H9 (cell line): ENCODE results near the gene NFAM1. TPM values are rescaled to one million over a fixed set of nuclear protein-coding genes. Genes with fewer than 3 reads are reported as not detected.

Experiments used
- DNase-seq: peaks from one replicate; pipeline ENCODE4 v3.0.0-alpha.2; 2017
- H2AFZ ChIP-seq: one replicate; pipeline ENCODE4 v1.6.1; 2013; ENCODE audit warnings: mild to moderate bottlenecking, low read length, control low read depth, moderate library complexity
- H2AK5ac ChIP-seq: 2 replicates; pipeline ENCODE4 v1.6.1; 2013; ENCODE audit warnings: low read length, control low read depth, mixed read lengths; ENCODE audit not compliant: insufficient read length
- H2BK120ac ChIP-seq: one replicate; pipeline ENCODE4 v1.6.1; 2013; ENCODE audit warnings: low read depth, mild to moderate bottlenecking, low read length, control low read depth, inconsistent platforms; ENCODE audit not compliant: poor library complexity, severe bottlenecking
- H2BK12ac ChIP-seq: 2 replicates; pipeline ENCODE4 v1.6.1; 2013; ENCODE audit warnings: low read length, control low read depth, mixed read lengths, low read depth; ENCODE audit not compliant: insufficient read length
- H2BK15ac ChIP-seq: 2 replicates; pipeline ENCODE4 v1.6.1; 2013; ENCODE audit warnings: low read depth, low read length, control low read depth
- H2BK20ac ChIP-seq: one replicate; pipeline ENCODE4 v1.6.1; 2013; ENCODE audit warnings: low read depth, mild to moderate bottlenecking, low read length, control low read depth, inconsistent platforms; ENCODE audit not compliant: poor library complexity, severe bottlenecking
- H2BK5ac ChIP-seq: 2 replicates; pipeline ENCODE4 v1.6.1; 2013; ENCODE audit warnings: low read length, control low read depth, mixed read lengths; ENCODE audit not compliant: insufficient read length
- H3K14ac ChIP-seq: 2 replicates; pipeline ENCODE4 v1.6.1; 2013; ENCODE audit warnings: low read length, control low read depth; ENCODE audit not compliant: insufficient read depth
- H3K18ac ChIP-seq: 2 replicates; pipeline ENCODE4 v1.6.1; 2013; ENCODE audit warnings: low read depth, mild to moderate bottlenecking, mixed read lengths, low read length, control low read depth; ENCODE audit not compliant: insufficient read length
- H3K23ac ChIP-seq: 2 replicates; pipeline ENCODE4 v1.6.1; 2013; ENCODE audit warnings: low read length, control low read depth, mixed read lengths, low read depth; ENCODE audit not compliant: insufficient read length
- H3K23me2 ChIP-seq: 2 replicates; pipeline ENCODE4 v1.6.1; 2013; ENCODE audit warnings: low read depth, mild to moderate bottlenecking, mixed read lengths, low read length, control low read depth; ENCODE audit not compliant: insufficient read length, poor library complexity, severe bottlenecking
- H3K27ac ChIP-seq: 2 replicates; pipeline ENCODE4 v1.5.1; 2013; ENCODE audit warnings: low read length, control low read depth, mixed read lengths, low read depth; ENCODE audit not compliant: insufficient read length
- H3K27me3 ChIP-seq: 2 replicates; pipeline ENCODE4 v1.6.1; 2013; ENCODE audit warnings: low read length, control low read depth, inconsistent platforms; ENCODE audit not compliant: insufficient read depth
- H3K4ac ChIP-seq: 2 replicates; pipeline ENCODE4 v1.6.1; 2013; ENCODE audit warnings: low read depth, mild to moderate bottlenecking, control low read depth, inconsistent platforms, low read length, moderate library complexity
- H3K4me1 ChIP-seq: 2 replicates; pipeline ENCODE4 v1.6.1; 2013; ENCODE audit warnings: low read length, control low read depth, inconsistent platforms; ENCODE audit not compliant: insufficient read depth
- H3K4me2 ChIP-seq: 2 replicates; pipeline ENCODE4 v1.6.1; 2013; ENCODE audit warnings: low read length, control low read depth, mixed read lengths; ENCODE audit not compliant: insufficient read length, insufficient read depth
- H3K56ac ChIP-seq: 2 replicates; pipeline ENCODE4 v1.6.1; 2013; ENCODE audit warnings: low read depth, mild to moderate bottlenecking, mixed read lengths, low read length, control low read depth; ENCODE audit not compliant: insufficient read length
- H3K79me1 ChIP-seq: 2 replicates; pipeline ENCODE4 v1.6.1; 2013; ENCODE audit warnings: low read depth, mild to moderate bottlenecking, moderate library complexity, low read length, control low read depth, inconsistent platforms; ENCODE audit not compliant: insufficient read depth, poor library complexity, severe bottlenecking
- H3K79me2 ChIP-seq: 2 replicates; pipeline ENCODE4 v1.6.1; 2013; ENCODE audit warnings: low read length, control low read depth, inconsistent platforms; ENCODE audit not compliant: insufficient read depth
- H3K9ac ChIP-seq: 2 replicates; pipeline ENCODE4 v1.6.1; 2013; ENCODE audit warnings: low read length, control low read depth, mixed read lengths; ENCODE audit not compliant: insufficient read length; ENCODE audit errors: extremely low read depth
- H3K9me3 ChIP-seq: one replicate; pipeline ENCODE4 v1.6.1; 2013; ENCODE audit warnings: low read depth, low read length, inconsistent platforms; ENCODE audit not compliant: control insufficient read depth
- H3T11ph ChIP-seq: one replicate; pipeline ENCODE4 v1.6.1; 2013; ENCODE audit warnings: mild to moderate bottlenecking, low read length, control low read depth, inconsistent platforms
- H4K20me1 ChIP-seq: one replicate; pipeline ENCODE4 v1.6.1; 2013; ENCODE audit not compliant: control insufficient read depth, insufficient read length, insufficient read depth
- H4K5ac ChIP-seq: 2 replicates; pipeline ENCODE4 v1.6.1; 2013; ENCODE audit warnings: low read depth, mild to moderate bottlenecking, mixed read lengths, low read length, control low read depth; ENCODE audit not compliant: insufficient read length
- H4K8ac ChIP-seq: replicated peaks from 2 replicates; pipeline ENCODE4 v1.6.1; 2013; ENCODE audit warnings: low read length, control low read depth, mixed read lengths, low read depth; ENCODE audit not compliant: insufficient read length
- H4K91ac ChIP-seq: 2 replicates; pipeline ENCODE4 v1.6.1; 2013; ENCODE audit warnings: low read depth, mild to moderate bottlenecking, moderate library complexity, mixed read lengths, low read length, control low read depth; ENCODE audit not compliant: insufficient read length
- H3K27ac Mint-ChIP-seq, 3 experiments: 2 replicates in 2 of 3; 3 replicates in 1 of 3; pipeline ENCODE4 v1.8.0; 2020 to 2021; ENCODE audit warnings: mixed read lengths in 3 of 3, mild to moderate bottlenecking in 1 of 3, moderate library complexity in 1 of 3
- H3K27me3 Mint-ChIP-seq: 2 replicates; pipeline ENCODE4 v1.8.0; 2021; ENCODE audit warnings: low read depth, mild to moderate bottlenecking, moderate library complexity, mixed read lengths
- H3K36me3 Mint-ChIP-seq, 3 experiments: 2 replicates in 2 of 3; 3 replicates in 1 of 3; pipeline ENCODE4 v1.8.0; 2020 to 2021; ENCODE audit warnings: low read depth in 3 of 3, mixed read lengths in 3 of 3; ENCODE audit not compliant: insufficient read depth in 1 of 3
- H3K4me1 Mint-ChIP-seq, 2 experiments: 2 replicates each; pipeline ENCODE4 v1.8.0; 2020; ENCODE audit warnings: mixed read lengths in 2 of 2
- H3K4me3 Mint-ChIP-seq, 2 experiments: 2 replicates in 1 of 2; 3 replicates in 1 of 2; pipeline ENCODE4 v1.8.0; 2020 to 2021; ENCODE audit warnings: mild to moderate bottlenecking in 2 of 2, mixed read lengths in 2 of 2, moderate library complexity in 1 of 2
- H3K9me3 Mint-ChIP-seq, 2 experiments: 2 replicates in 1 of 2; 3 replicates in 1 of 2; pipeline ENCODE4 v1.8.0; 2020; ENCODE audit warnings: mild to moderate bottlenecking in 2 of 2, mixed read lengths in 2 of 2, moderate library complexity in 1 of 2
- WGBS: extraction: QIAGEN DNeasy Blood & Tissue Kit; methylation state at CpG from one replicate; pipeline ENCODE4 v1.1.7; 2013; ENCODE audit warnings: missing lambda C conversion rate, low lambda C conversion rate, mixed read lengths; ENCODE audit not compliant: insufficient read length; ENCODE audit errors: extremely low coverage; 5-methylcytosine and 5-hydroxymethylcytosine counted together
- total RNA-seq: library from RNA; stranded (reverse); gene quantifications from 2 replicates; pipeline ENCODE4 v1.2.1, GENCODE V29; 2021
- TF ChIP-seq, protein P1 (sequence below): fragments of 200-600 bp; sonication (generic); conservative IDR thresholded peaks from 3 replicates; pipeline ENCODE4 v1.8.0; 2021; ENCODE audit warnings: antibody characterized with exemption, mild to moderate bottlenecking

NFAM1 gene
- total RNA-seq, 1 experiment from 2014 or later = 0.68 TPM

DNA sequence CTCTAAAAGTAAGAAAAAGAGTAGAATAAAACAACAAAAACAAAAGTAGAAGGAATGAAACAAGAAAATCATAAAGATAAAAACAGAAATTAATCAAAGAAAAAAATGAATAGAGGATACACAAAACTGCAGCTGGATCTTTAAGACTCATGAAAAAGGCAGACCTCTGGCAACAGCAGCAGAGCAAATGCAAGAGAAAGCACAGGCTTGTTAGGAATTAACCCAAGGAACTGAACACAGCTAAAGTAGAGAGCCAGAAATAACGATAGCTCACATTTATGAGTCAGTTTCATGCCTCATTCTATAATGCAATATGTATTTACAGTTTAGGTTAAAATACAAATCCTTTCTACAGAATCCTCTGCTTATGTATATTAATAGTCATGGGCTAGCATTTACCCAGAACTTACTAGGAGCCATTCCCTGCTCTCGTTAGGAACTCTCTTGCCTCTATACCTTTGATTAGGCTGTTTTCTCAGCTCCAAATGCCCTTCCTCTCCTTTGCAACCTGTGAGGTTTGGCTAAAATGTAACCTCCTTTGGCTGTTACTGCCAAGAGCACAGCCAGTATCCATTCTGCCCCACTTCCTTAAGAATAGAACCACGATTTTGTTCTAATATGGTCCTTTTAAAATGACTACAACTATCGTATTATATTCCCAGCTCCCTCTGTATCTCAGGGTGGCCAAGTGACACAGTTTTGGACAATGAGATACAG, 38.3 kb upstream of the NFAM1 start:
- H2BK120ac ChIP-seq = no peak overlapping the region
- H4K8ac ChIP-seq = no peak overlapping the region
- H3K27ac ChIP-seq = no peak overlapping the region
- H3K56ac ChIP-seq = no peak overlapping the region
- no peak overlapping the region for H2BK12ac ChIP-seq
- H3K4me2 ChIP-seq = no peak overlapping the region
- H4K91ac ChIP-seq = no peak overlapping the region
- no peaks in the 10 kb centered on the region for H4K20me1 ChIP-seq
- no peak overlapping the region for H2AK5ac ChIP-seq
- H3K23ac ChIP-seq = no peak overlapping the region
- H2BK20ac ChIP-seq = no peak overlapping the region
- H3K9ac ChIP-seq = no peak overlapping the region
- no peak overlapping the region for H3K18ac ChIP-seq
- H3K4ac ChIP-seq = no peak overlapping the region
- TF ChIP-seq, protein P1, sequence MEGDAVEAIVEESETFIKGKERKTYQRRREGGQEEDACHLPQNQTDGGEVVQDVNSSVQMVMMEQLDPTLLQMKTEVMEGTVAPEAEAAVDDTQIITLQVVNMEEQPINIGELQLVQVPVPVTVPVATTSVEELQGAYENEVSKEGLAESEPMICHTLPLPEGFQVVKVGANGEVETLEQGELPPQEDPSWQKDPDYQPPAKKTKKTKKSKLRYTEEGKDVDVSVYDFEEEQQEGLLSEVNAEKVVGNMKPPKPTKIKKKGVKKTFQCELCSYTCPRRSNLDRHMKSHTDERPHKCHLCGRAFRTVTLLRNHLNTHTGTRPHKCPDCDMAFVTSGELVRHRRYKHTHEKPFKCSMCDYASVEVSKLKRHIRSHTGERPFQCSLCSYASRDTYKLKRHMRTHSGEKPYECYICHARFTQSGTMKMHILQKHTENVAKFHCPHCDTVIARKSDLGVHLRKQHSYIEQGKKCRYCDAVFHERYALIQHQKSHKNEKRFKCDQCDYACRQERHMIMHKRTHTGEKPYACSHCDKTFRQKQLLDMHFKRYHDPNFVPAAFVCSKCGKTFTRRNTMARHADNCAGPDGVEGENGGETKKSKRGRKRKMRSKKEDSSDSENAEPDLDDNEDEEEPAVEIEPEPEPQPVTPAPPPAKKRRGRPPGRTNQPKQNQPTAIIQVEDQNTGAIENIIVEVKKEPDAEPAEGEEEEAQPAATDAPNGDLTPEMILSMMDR = no peak
- no peaks in the 10 kb centered on the region for H3K9me3 Mint-ChIP-seq
- no peak overlapping the region for H3K4me3 Mint-ChIP-seq
- H3K23me2 ChIP-seq = no peaks in the 10 kb centered on the region
- no peak overlapping the region for H3T11ph ChIP-seq
- peaks cover 4 to 11% of the 10 kb centered on the region in 2 experiments; a peak in 3 of 4 replicates for H3K4me1 Mint-ChIP-seq
- H2AFZ ChIP-seq = no peak overlapping the region
- H3K4me1 ChIP-seq = no peaks in the 10 kb centered on the region
- WGBS = no CpG with 5 or more reads among the region's 4 CpGs
- no peaks in the 10 kb centered on the region for H3K36me3 Mint-ChIP-seq
- no peak overlapping the region for H2BK5ac ChIP-seq
- no peak overlapping the region for H2BK15ac ChIP-seq
- H3K27ac Mint-ChIP-seq = no peak overlapping the region; a peak in 1 of 7 replicates
- no peak overlapping the region for H4K5ac ChIP-seq
- no peaks in the 10 kb centered on the region for H3K79me2 ChIP-seq
- H3K27me3 Mint-ChIP-seq = peaks cover 27% of the 10 kb centered on the region
- H3K9me3 ChIP-seq = no peaks in the 10 kb centered on the region
- DNase-seq = no peak
- no peak overlapping the region for H3K14ac ChIP-seq
- H3K79me1 ChIP-seq = no peaks in the 10 kb centered on the region
- no peaks in the 10 kb centered on the region for H3K27me3 ChIP-seq
